Trophoblast cell (in vitro differentiated cells and primary cell): ENCODE measurements around the gene PAEP.

ENCODE experiments used
- DNase-seq, 2 donors: peaks; one replicate each; pipeline ENCODE4 v3.0.0-alpha.2; 2016
- H2AFZ ChIP-seq: 2 replicates; pipeline ENCODE4 v1.6.1; 2013; ENCODE audit warnings: low read length, moderate library complexity, mild to moderate bottlenecking; ENCODE audit not compliant: insufficient read depth, poor library complexity
- H2AK5ac ChIP-seq: 2 replicates; pipeline ENCODE4 v1.6.1; 2013; ENCODE audit warnings: mild to moderate bottlenecking, low read length
- H2BK120ac ChIP-seq: 2 replicates; pipeline ENCODE4 v1.6.1; 2013; ENCODE audit warnings: low read length, mild to moderate bottlenecking, moderate library complexity; ENCODE audit not compliant: insufficient read depth, poor library complexity
- H2BK12ac ChIP-seq: 2 replicates; pipeline ENCODE4 v1.6.1; 2013; ENCODE audit warnings: mild to moderate bottlenecking, low read length, moderate library complexity
- H2BK5ac ChIP-seq: 2 replicates; pipeline ENCODE4 v1.6.1; 2013; ENCODE audit warnings: low read length, low read depth, moderate library complexity, mild to moderate bottlenecking; ENCODE audit not compliant: poor library complexity
- H3K14ac ChIP-seq: 2 replicates; pipeline ENCODE4 v1.6.1; 2013; ENCODE audit warnings: mild to moderate bottlenecking, low read length
- H3K18ac ChIP-seq: 2 replicates; pipeline ENCODE4 v1.6.1; 2013; ENCODE audit warnings: mild to moderate bottlenecking, low read length
- H3K23ac ChIP-seq: 2 replicates; pipeline ENCODE4 v1.6.1; 2013; ENCODE audit warnings: low read length
- H3K27ac ChIP-seq: 2 replicates; pipeline ENCODE4 v1.5.1; 2013; ENCODE audit warnings: low read depth, mild to moderate bottlenecking, inconsistent platforms, low read length, moderate library complexity
- H3K27me3 ChIP-seq: 2 replicates; pipeline ENCODE4 v1.6.1; 2013; ENCODE audit warnings: inconsistent platforms, mild to moderate bottlenecking, low read length, moderate library complexity; ENCODE audit not compliant: insufficient read depth
- H3K36me3 ChIP-seq, 2 experiments: 1 replicate in 1 of 2; 2 replicates in 1 of 2; pipeline ENCODE4 v1.6.1; 2013; ENCODE audit warnings: low read length in 2 of 2, mild to moderate bottlenecking in 2 of 2, moderate library complexity in 1 of 2; ENCODE audit not compliant: insufficient read depth in 2 of 2, control insufficient read depth in 1 of 2
- H3K4ac ChIP-seq: 2 replicates; pipeline ENCODE4 v1.6.1; 2013; ENCODE audit warnings: low read depth, mild to moderate bottlenecking, low read length, moderate library complexity
- H3K4me1 ChIP-seq, 2 experiments: 1 replicate in 1 of 2; 2 replicates in 1 of 2; pipeline ENCODE4 v1.6.1; 2013; ENCODE audit warnings: low read length in 2 of 2, mild to moderate bottlenecking in 2 of 2, moderate library complexity in 1 of 2; ENCODE audit not compliant: insufficient read depth in 2 of 2, control insufficient read depth in 1 of 2
- H3K4me2 ChIP-seq: 2 replicates; pipeline ENCODE4 v1.6.1; 2013; ENCODE audit warnings: inconsistent platforms, mild to moderate bottlenecking, low read length, moderate library complexity
- H3K4me3 ChIP-seq: 2 replicates; pipeline ENCODE4 v1.5.1; 2013; ENCODE audit warnings: mild to moderate bottlenecking, low read depth, low read length, inconsistent platforms
- H3K79me1 ChIP-seq: one replicate; pipeline ENCODE4 v1.6.1; 2013; ENCODE audit warnings: low read length
- H3K79me2 ChIP-seq: 2 replicates; pipeline ENCODE4 v1.6.1; 2013; ENCODE audit warnings: low read length, mild to moderate bottlenecking; ENCODE audit not compliant: control insufficient read depth, insufficient read depth, poor library complexity
- H3K9ac ChIP-seq: 2 replicates; pipeline ENCODE4 v1.6.1; 2013; ENCODE audit warnings: mild to moderate bottlenecking, low read length
- H3K9me3 ChIP-seq: 2 replicates; pipeline ENCODE4 v1.6.1; 2013; ENCODE audit warnings: low read depth, mild to moderate bottlenecking, control low read depth, inconsistent platforms, low read length; ENCODE audit not compliant: insufficient read depth
- H4K12ac ChIP-seq: 2 replicates; pipeline ENCODE4 v1.6.1; 2013; ENCODE audit warnings: low read depth, mild to moderate bottlenecking, low read length, moderate library complexity
- H4K8ac ChIP-seq: 2 replicates; pipeline ENCODE4 v1.6.1; 2013; ENCODE audit warnings: low read depth, mild to moderate bottlenecking, low read length, moderate library complexity
- H4K91ac ChIP-seq: one replicate; pipeline ENCODE4 v1.6.1; 2013; ENCODE audit warnings: low read depth, mild to moderate bottlenecking, low read length, moderate library complexity
- WGBS: extraction: QIAGEN DNeasy Blood & Tissue Kit; methylation state at CpG from one replicate; pipeline ENCODE4 v1.1.7; 2013; ENCODE audit warnings: missing lambda C conversion rate; ENCODE audit not compliant: insufficient read length, insufficient coverage; ENCODE audit errors: extremely low coverage; 5-methylcytosine and 5-hydroxymethylcytosine counted together

PAEP gene

GRCh38 chr9:135608294-135608998 is 46.9 kb downstream of the PAEP start:
- no peaks in the 10 kb centered on the region for H3K36me3 ChIP-seq
- H3K23ac ChIP-seq = no peak overlapping the region
- no peaks in the 10 kb centered on the region for H3K27me3 ChIP-seq
- H4K91ac ChIP-seq = no peak overlapping the region
- no peak overlapping the region for H3K4ac ChIP-seq
- H3K79me1 ChIP-seq = no peaks in the 10 kb centered on the region
- WGBS = no CpG with 5 or more reads among the region's 22 CpGs
- H3K4me2 ChIP-seq = no peak overlapping the region
- no peak overlapping the region for H2BK5ac ChIP-seq
- no peak overlapping the region for H2AK5ac ChIP-seq
- no peak overlapping the region for H3K9ac ChIP-seq
- no peak overlapping the region for H3K18ac ChIP-seq
- no peak overlapping the region for H3K4me3 ChIP-seq
- H3K14ac ChIP-seq = no peak overlapping the region
- no peak overlapping the region for H2AFZ ChIP-seq
- DNase-seq = no peak
- no peaks in the 10 kb centered on the region for H3K79me2 ChIP-seq
- peaks cover 11% of the 10 kb centered on the region for H3K9me3 ChIP-seq
- H3K27ac ChIP-seq = no peak overlapping the region
- no peak overlapping the region for H4K8ac ChIP-seq
- no peaks in the 10 kb centered on the region for H3K4me1 ChIP-seq
- H2BK12ac ChIP-seq = no peak overlapping the region
- H4K12ac ChIP-seq = no peak overlapping the region
- no peak overlapping the region for H2BK120ac ChIP-seq

GRCh38 chr9:135608999-135609317 is 47.4 kb downstream of the PAEP start:
- no peak overlapping the region for H2AFZ ChIP-seq
- no peaks in the 10 kb centered on the region for H3K79me1 ChIP-seq
- no CpG with 5 or more reads among the region's 15 CpGs for WGBS
- H4K12ac ChIP-seq = no peak overlapping the region
- H4K91ac ChIP-seq = no peak overlapping the region
- no peak overlapping the region for H3K27ac ChIP-seq
- H3K14ac ChIP-seq = no peak overlapping the region
- no peak overlapping the region for H3K9ac ChIP-seq
- DNase-seq = no peak
- H3K4me3 ChIP-seq = no peak overlapping the region
- no peaks in the 10 kb centered on the region for H3K79me2 ChIP-seq
- H3K4me1 ChIP-seq = no peaks in the 10 kb centered on the region
- H4K8ac ChIP-seq = no peak overlapping the region
- no peak overlapping the region for H3K4ac ChIP-seq
- H2BK120ac ChIP-seq = no peak overlapping the region
- no peak overlapping the region for H2BK5ac ChIP-seq
- no peak overlapping the region for H3K23ac ChIP-seq
- H3K27me3 ChIP-seq = no peaks in the 10 kb centered on the region
- H3K18ac ChIP-seq = no peak overlapping the region
- no peaks in the 10 kb centered on the region for H3K36me3 ChIP-seq
- H2BK12ac ChIP-seq = no peak overlapping the region
- H3K4me2 ChIP-seq = no peak overlapping the region
- no peak overlapping the region for H2AK5ac ChIP-seq
- peaks cover 11% of the 10 kb centered on the region for H3K9me3 ChIP-seq

- no peak overlapping the region for H3K23ac ChIP-seq
- H2BK12ac ChIP-seq = no peak overlapping the region
- no peak overlapping the region for H3K9ac ChIP-seq
- no peaks in the 10 kb centered on the region for H3K36me3 ChIP-seq
- H4K8ac ChIP-seq = no peak overlapping the region
- no peaks in the 10 kb centered on the region for H3K79me2 ChIP-seq
- no CpG with 5 or more reads among the region's 17 CpGs for WGBS
- no peak overlapping the region for H3K4me2 ChIP-seq
- no peak overlapping the region for H2AK5ac ChIP-seq
- H3K18ac ChIP-seq = no peak overlapping the region
- DNase-seq = no peak
- no peaks in the 10 kb centered on the region for H3K27me3 ChIP-seq
- H2BK120ac ChIP-seq = no peak overlapping the region
- no peaks in the 10 kb centered on the region for H3K79me1 ChIP-seq
- no peak overlapping the region for H4K12ac ChIP-seq
- no peak overlapping the region for H4K91ac ChIP-seq
- no peaks in the 10 kb centered on the region for H3K4me1 ChIP-seq
- peaks cover 11% of the 10 kb centered on the region for H3K9me3 ChIP-seq
- H3K4ac ChIP-seq = no peak overlapping the region
- no peak overlapping the region for H3K4me3 ChIP-seq
- no peak overlapping the region for H3K14ac ChIP-seq
- H2AFZ ChIP-seq = no peak overlapping the region
- no peak overlapping the region for H2BK5ac ChIP-seq
- no peak overlapping the region for H3K27ac ChIP-seq
Measured at GRCh38 chr9:135609366-135609955, 47.9 kb downstream of the PAEP start.

DNA sequence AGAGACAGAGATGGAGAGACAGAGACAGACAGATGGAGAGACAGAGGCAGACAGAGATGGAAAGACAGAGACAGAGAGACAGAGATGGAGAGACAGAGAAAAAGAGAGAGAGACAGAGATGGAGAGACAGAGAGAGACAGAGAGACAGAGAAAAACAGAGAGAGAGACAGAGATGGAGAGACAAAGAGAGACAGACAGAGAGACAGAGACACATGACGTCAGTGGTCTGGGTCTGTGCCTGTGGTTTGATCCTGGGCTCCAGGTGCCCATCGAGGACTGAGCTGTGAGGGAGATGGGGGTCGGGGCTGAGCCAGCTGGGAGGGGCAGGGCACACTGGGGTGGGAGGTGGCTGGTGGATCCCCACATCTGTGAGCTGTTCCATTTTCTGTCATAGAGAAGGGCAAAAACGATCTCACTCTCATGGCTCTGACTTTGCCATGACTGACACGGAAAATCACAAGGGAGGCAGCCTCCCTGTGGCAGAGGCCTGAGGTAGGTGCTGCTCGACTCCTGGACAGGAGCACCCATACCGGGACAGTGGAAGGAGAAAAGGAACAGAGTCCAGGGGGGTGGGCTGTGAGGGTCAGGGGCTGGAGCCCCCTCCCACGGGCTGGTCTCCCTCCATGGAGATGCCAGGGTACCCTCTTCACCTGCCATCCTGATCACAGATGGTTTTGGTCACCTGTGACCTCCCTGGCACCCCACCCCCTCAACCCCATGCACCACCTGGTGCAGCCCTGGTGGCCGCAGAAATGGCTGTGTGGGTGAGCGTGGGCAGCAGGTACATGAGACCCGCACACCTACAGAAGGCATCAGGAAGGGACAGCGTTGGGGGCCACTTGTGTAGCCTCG is 49.0 kb downstream of the PAEP start:
- H3K79me2 ChIP-seq = no peaks in the 10 kb centered on the region
- no peak overlapping the region for H3K9ac ChIP-seq
- no peak for DNase-seq
- no peak overlapping the region for H2BK5ac ChIP-seq
- H3K18ac ChIP-seq = no peak overlapping the region
- no peak overlapping the region for H2AK5ac ChIP-seq
- H4K12ac ChIP-seq = no peak overlapping the region
- H3K27ac ChIP-seq = no peak overlapping the region
- no peak overlapping the region for H3K14ac ChIP-seq
- peaks cover 11% of the 10 kb centered on the region for H3K9me3 ChIP-seq
- no peaks in the 10 kb centered on the region for H3K27me3 ChIP-seq
- no peak overlapping the region for H2AFZ ChIP-seq
- no peaks in the 10 kb centered on the region for H3K79me1 ChIP-seq
- H3K4me2 ChIP-seq = no peak overlapping the region
- no peak overlapping the region for H3K4ac ChIP-seq
- WGBS = no CpG with 5 or more reads among the region's 13 CpGs
- H3K36me3 ChIP-seq = no peaks in the 10 kb centered on the region
- no peak overlapping the region for H4K91ac ChIP-seq
- no peak overlapping the region for H3K23ac ChIP-seq
- H4K8ac ChIP-seq = no peak overlapping the region
- no peak overlapping the region for H2BK12ac ChIP-seq
- H3K4me3 ChIP-seq = no peak overlapping the region
- H3K4me1 ChIP-seq = no peaks in the 10 kb centered on the region
- H2BK120ac ChIP-seq = no peak overlapping the region
